Subcutaneous abdominal adipose tissue (tissue), 5 donors: ENCODE data around the gene KRT80.

ENCODE experiments used
- H3K27ac ChIP-seq: one replicate; pipeline ENCODE4 v1.7.0; 2013; ENCODE audit warnings: low read depth, mild to moderate bottlenecking, inconsistent platforms, low read length, moderate library complexity
- H3K27me3 ChIP-seq, 5 donors: one replicate each; pipeline ENCODE4 v1.7.0; 2013; ENCODE audit warnings: low read length in 5 of 5, inconsistent platforms in 1 of 5; ENCODE audit not compliant: control insufficient read depth in 5 of 5, insufficient read depth in 4 of 5
- H3K36me3 ChIP-seq, 5 donors: one replicate each; pipeline ENCODE4 v1.7.0; 2013; ENCODE audit warnings: low read length in 5 of 5; ENCODE audit not compliant: control insufficient read depth in 5 of 5, insufficient read depth in 5 of 5
- H3K4me1 ChIP-seq, 5 donors: one replicate each; pipeline ENCODE4 v1.7.0; 2013; ENCODE audit warnings: low read length in 5 of 5, mild to moderate bottlenecking in 3 of 5, moderate library complexity in 1 of 5; ENCODE audit not compliant: control insufficient read depth in 5 of 5, insufficient read depth in 5 of 5
- H3K4me3 ChIP-seq, 5 donors: one replicate each; pipeline ENCODE4 v1.7.0; 2013; ENCODE audit warnings: low read length in 5 of 5, low read depth in 1 of 5
- H3K9ac ChIP-seq, 5 donors: one replicate each; pipeline ENCODE4 v1.7.0; 2013; ENCODE audit warnings: low read length in 5 of 5, mild to moderate bottlenecking in 4 of 5, moderate library complexity in 3 of 5
- H3K9me3 ChIP-seq, 5 donors: one replicate each; pipeline ENCODE4 v1.7.0; 2013; ENCODE audit warnings: low read length in 5 of 5; ENCODE audit not compliant: control insufficient read depth in 5 of 5
- donor health status: healthy.
- donor health status: healthy.
- donor health status: healthy.
- donor health status: healthy.
- donor health status: healthy.

KRT80 gene

GRCh38 chr12:52220477-52220876 lies 28.7 kb upstream of the KRT80 start:
- H3K27me3 ChIP-seq: peaks cover 0 to 27% (median 12%) of the 10 kb centered on the region in 5 donors
- H3K27ac ChIP-seq: no peak overlapping the region
- H3K36me3 ChIP-seq: no peaks in the 10 kb centered on the region
- no peak overlapping the region for H3K9ac ChIP-seq
- peaks cover 0 to 14% (median 0%) of the 10 kb centered on the region in 5 donors for H3K4me1 ChIP-seq
- no peaks in the 10 kb centered on the region for H3K9me3 ChIP-seq
- no peak overlapping the region for H3K4me3 ChIP-seq

DNA sequence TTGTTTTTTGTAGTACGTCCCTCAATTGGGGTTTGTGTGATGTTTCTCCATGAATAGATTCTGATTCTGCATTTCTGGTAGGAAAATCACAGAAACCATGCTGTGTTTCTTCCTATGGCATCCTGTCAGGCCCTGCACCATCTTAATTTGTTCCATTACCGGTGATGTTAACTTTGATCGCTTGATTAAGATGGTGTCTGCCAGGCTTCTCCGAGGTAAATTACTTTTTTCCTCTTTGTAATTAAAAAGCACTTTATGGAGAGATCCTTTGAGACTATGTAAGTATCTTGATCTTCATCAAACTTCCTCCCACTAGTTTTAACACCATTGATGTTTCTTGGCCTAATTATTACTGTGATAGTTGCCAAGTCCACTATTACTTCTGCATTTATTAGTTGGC lies 26.2 kb upstream of the KRT80 start:
- Histone ChIP-seq H3K9ac (no peak overlapping the region), H3K4me1 (peaks cover 0 to 19% (median 0%) of the 10 kb centered on the region in 5 donors), H3K27me3 (peaks cover 0 to 26% (median 16%) of the 10 kb centered on the region in 5 donors), H3K27ac (no peak overlapping the region), H3K4me3 (no peak overlapping the region), H3K36me3 (no peaks in the 10 kb centered on the region), H3K9me3 (no peaks in the 10 kb centered on the region)

- peaks cover 0 to 28% (median 21%) of the 10 kb centered on the region in 5 donors for H3K27me3 ChIP-seq
- H3K36me3 ChIP-seq: no peaks in the 10 kb centered on the region
- H3K9me3 ChIP-seq: no peaks in the 10 kb centered on the region
- no peak overlapping the region for H3K4me3 ChIP-seq
- H3K9ac ChIP-seq: no peak overlapping the region
- H3K27ac ChIP-seq: no peak overlapping the region
- peaks cover 0 to 19% (median 0%) of the 10 kb centered on the region in 5 donors for H3K4me1 ChIP-seq
Observed at GRCh38 chr12:52217223-52217622, 25.4 kb upstream of the KRT80 start.

GRCh38 chr12:52216807-52217206 lies 25.0 kb upstream of the KRT80 start:
- H3K9ac ChIP-seq: no peak overlapping the region
- H3K4me3 ChIP-seq: no peak overlapping the region
- no peaks in the 10 kb centered on the region for H3K36me3 ChIP-seq
- no peak overlapping the region for H3K27ac ChIP-seq
- H3K4me1 ChIP-seq: peaks cover 0 to 19% (median 0%) of the 10 kb centered on the region in 5 donors
- peaks cover 0 to 27% (median 17%) of the 10 kb centered on the region in 5 donors for H3K27me3 ChIP-seq
- no peaks in the 10 kb centered on the region for H3K9me3 ChIP-seq

GRCh38 chr12:52216100-52216499 lies 24.3 kb upstream of the KRT80 start:
- H3K9ac ChIP-seq: no peak overlapping the region
- H3K9me3 ChIP-seq: no peaks in the 10 kb centered on the region
- H3K27ac ChIP-seq: no peak overlapping the region
- peaks cover 0 to 19% (median 0%) of the 10 kb centered on the region in 5 donors for H3K4me1 ChIP-seq
- no peak overlapping the region for H3K4me3 ChIP-seq
- no peaks in the 10 kb centered on the region for H3K36me3 ChIP-seq
- peaks cover 0 to 22% (median 18%) of the 10 kb centered on the region in 5 donors for H3K27me3 ChIP-seq

DNA sequence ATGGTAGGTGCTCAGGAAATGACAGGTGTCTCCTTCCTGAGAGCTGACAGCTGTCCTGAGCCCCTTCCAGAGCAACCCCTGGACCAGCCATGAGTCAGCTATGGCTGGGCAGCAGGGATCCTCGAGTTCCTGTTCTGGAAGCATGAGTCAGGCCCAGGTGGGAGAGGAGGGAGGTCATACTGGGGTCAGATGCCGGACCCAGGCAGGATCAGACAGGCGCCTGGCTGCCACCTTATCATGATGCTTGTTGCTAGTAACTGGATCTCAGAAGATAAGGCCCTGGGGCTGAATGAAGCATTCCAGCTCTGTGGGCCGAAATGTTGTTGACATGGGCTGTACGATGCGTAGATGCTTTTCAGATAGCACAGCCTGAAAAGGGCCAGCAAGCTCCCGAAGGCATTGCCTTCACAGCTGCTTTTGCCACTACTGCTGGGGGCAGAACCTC lies 23.8 kb upstream of the KRT80 start:
- Histone ChIP-seq H3K9ac (no peak overlapping the region), H3K36me3 (no peaks in the 10 kb centered on the region), H3K27ac (no peak overlapping the region), H3K27me3 (peaks cover 0 to 27% (median 17%) of the 10 kb centered on the region in 5 donors), H3K9me3 (no peaks in the 10 kb centered on the region), H3K4me3 (no peak overlapping the region), H3K4me1 (peaks cover 0 to 19% (median 0%) of the 10 kb centered on the region in 5 donors)

- no peak overlapping the region for H3K27ac ChIP-seq
Observed at GRCh38 chr12:52214421-52214802, 22.6 kb upstream of the KRT80 start.

GRCh38 chr12:52213564-52214420 lies 22.0 kb upstream of the KRT80 start:
- Histone ChIP-seq H3K4me3 (no peak overlapping the region), H3K9ac (no peak overlapping the region), H3K4me1 (peaks cover 0 to 19% (median 0%) of the 10 kb centered on the region in 5 donors), H3K27ac (no peak overlapping the region), H3K9me3 (no peaks in the 10 kb centered on the region), H3K36me3 (no peaks in the 10 kb centered on the region), H3K27me3 (peaks cover 0 to 34% (median 18%) of the 10 kb centered on the region in 5 donors)

More at GRCh38 chr12:52214421-52214802, 22.6 kb upstream of the KRT80 start:
- H3K9ac ChIP-seq: no peak overlapping the region
- H3K4me1 ChIP-seq: peaks cover 0 to 19% (median 0%) of the 10 kb centered on the region in 5 donors
- no peak overlapping the region for H3K4me3 ChIP-seq
- no peaks in the 10 kb centered on the region for H3K9me3 ChIP-seq
- no peaks in the 10 kb centered on the region for H3K36me3 ChIP-seq
- H3K27me3 ChIP-seq: peaks cover 0 to 33% (median 14%) of the 10 kb centered on the region in 5 donors

- peaks cover 0 to 27% (median 3%) of the 10 kb centered on the region in 5 donors for H3K4me1 ChIP-seq
- no peak overlapping the region for H3K4me3 ChIP-seq
- H3K27me3 ChIP-seq: peaks cover 0 to 38% (median 21%) of the 10 kb centered on the region in 5 donors
- H3K9me3 ChIP-seq: no peaks in the 10 kb centered on the region
- no peak overlapping the region for H3K9ac ChIP-seq
- H3K36me3 ChIP-seq: no peaks in the 10 kb centered on the region
- no peak overlapping the region for H3K27ac ChIP-seq
Observed at GRCh38 chr12:52212701-52213563, 21.1 kb upstream of the KRT80 start.
